ENCODE measurements around the gene OCSTAMP. TPM values are rescaled to one million over a fixed set of nuclear protein-coding genes. Genes with fewer than 3 reads are reported as not detected.

Gene OCSTAMP
- not detected in 2 replicates for total RNA-seq
- polyA plus RNA-seq: not detected in 2 replicates

- no peaks in the 10 kb centered on the region for H3K9me3 ChIP-seq (ENCODE audit: low read depth)
- 88% methylated on average over 9 of the region's 9 CpGs for WGBS (ENCODE audit: low lambda C conversion rate, missing lambda C conversion rate)
- H3K79me2 ChIP-seq: no peaks in the 10 kb centered on the region
- no peak within 1 kb of the TSS for H3K4me3 ChIP-seq
- H3K4me2 ChIP-seq: no peak within 1 kb of the TSS
- H3K9me2 ChIP-seq (replicated peaks; ENCODE audit: insufficient read depth): no peaks in the 10 kb centered on the region
- H3K36me3 ChIP-seq (replicated peaks; ENCODE audit: insufficient read depth, low read depth): no peaks in the 10 kb centered on the region
- no peaks in the 10 kb centered on the region for H3K4me1 ChIP-seq (ENCODE audit: insufficient read depth)
- no peak within 1 kb of the TSS for H3K27ac ChIP-seq
- H4K20me1 ChIP-seq (ENCODE audit: insufficient read depth, poor library complexity, severe bottlenecking): no peaks in the 10 kb centered on the region
- no peak for DNase-seq (ENCODE audit: low spot score)
- TF ChIP-seq EZH2phosphoT487 (IDR thresholded peaks at IDR 0.05; ENCODE audit: low read depth, severe bottlenecking, unreplicated experiment) (no peak), EZH2 (IDR thresholded peaks at IDR 0.05; ENCODE audit: borderline replicate concordance) (no peak), CTCF (IDR thresholded peaks at IDR 0.05; ENCODE audit: poor library complexity) (no peak)
- H3K27me3 ChIP-seq: peaks cover 4% of the 10 kb centered on the region
- H2AFZ ChIP-seq: no peak within 1 kb of the TSS
Measured at GRCh38 chr20:46550461-46550860, at the start of gene OCSTAMP. TSS of gene OCSTAMP (minus strand) at chr20:46550654. CDS start at chr20:46550560, 94 bp downstream.

- Histone ChIP-seq H3K9me2 (replicated peaks; ENCODE audit: insufficient read depth) (no peaks in the 10 kb centered on the region), H2AFZ (no peak overlapping the region), H3K9me3 (ENCODE audit: low read depth) (no peaks in the 10 kb centered on the region), H3K36me3 (replicated peaks; ENCODE audit: insufficient read depth, low read depth) (no peaks in the 10 kb centered on the region), H3K79me2 (no peaks in the 10 kb centered on the region), H4K20me1 (ENCODE audit: insufficient read depth, poor library complexity, severe bottlenecking) (no peaks in the 10 kb centered on the region), H3K4me1 (ENCODE audit: insufficient read depth) (no peaks in the 10 kb centered on the region), H3K4me3 (no peak overlapping the region), H3K27ac (no peak overlapping the region), H3K27me3 (no peaks in the 10 kb centered on the region), H3K4me2 (no peak overlapping the region)
- DNase-seq (ENCODE audit: low spot score): no peak
- TF ChIP-seq CTCF (IDR thresholded peaks at IDR 0.05; ENCODE audit: poor library complexity) (no peak), EZH2 (IDR thresholded peaks at IDR 0.05; ENCODE audit: borderline replicate concordance) (no peak), EZH2phosphoT487 (IDR thresholded peaks at IDR 0.05; ENCODE audit: low read depth, severe bottlenecking, unreplicated experiment) (no peak)
- WGBS (ENCODE audit: low lambda C conversion rate, missing lambda C conversion rate): 89% methylated on average over 8 of the region's 8 CpGs
Measured at GRCh38 chr20:46599227-46599987, 49.0 kb upstream of the OCSTAMP start.

GRCh38 chr20:46595933-46596332 is 45.5 kb upstream of the OCSTAMP start:
- H3K9me3 ChIP-seq (ENCODE audit: low read depth): no peaks in the 10 kb centered on the region
- H3K27me3 ChIP-seq: no peaks in the 10 kb centered on the region
- H3K79me2 ChIP-seq: no peaks in the 10 kb centered on the region
- no peaks in the 10 kb centered on the region for H3K4me1 ChIP-seq (ENCODE audit: insufficient read depth)
- 91% methylated on average over 7 of the region's 8 CpGs for WGBS (ENCODE audit: low lambda C conversion rate, missing lambda C conversion rate)
- no peak overlapping the region for H3K4me3 ChIP-seq
- TF ChIP-seq CTCF (IDR thresholded peaks at IDR 0.05; ENCODE audit: poor library complexity) (no peak), EZH2 (IDR thresholded peaks at IDR 0.05; ENCODE audit: borderline replicate concordance) (no peak), EZH2phosphoT487 (IDR thresholded peaks at IDR 0.05; ENCODE audit: low read depth, severe bottlenecking, unreplicated experiment) (no peak)
- no peaks in the 10 kb centered on the region for H4K20me1 ChIP-seq (ENCODE audit: insufficient read depth, poor library complexity, severe bottlenecking)
- H2AFZ ChIP-seq: no peak overlapping the region
- no peaks in the 10 kb centered on the region for H3K9me2 ChIP-seq (replicated peaks; ENCODE audit: insufficient read depth)
- H3K4me2 ChIP-seq: no peak overlapping the region
- no peak overlapping the region for H3K27ac ChIP-seq
- no peaks in the 10 kb centered on the region for H3K36me3 ChIP-seq (replicated peaks; ENCODE audit: insufficient read depth, low read depth)
- no peak for DNase-seq (ENCODE audit: low spot score)

All from hepatocyte (in vitro differentiated cells).